ENCODE data around the gene LGI4.
A peak's percentile ranks its signal among the peaks of the same experiment; 100 is the strongest.
"Not testable (repeated sequence)": the region's sequence is repeated elsewhere in the genome, so short reads cannot be mapped to it uniquely, and the experiment has no call there.

LGI4 gene

GRCh38 chr19:35141837-35142605 is 7.2 kb upstream of the LGI4 start:
- DNase-seq (ENCODE audit: low read depth in 2 of 2): no peak

GRCh38 chr19:35140962-35141836 is 6.3 kb upstream of the LGI4 start:
- DNase-seq (ENCODE audit: low read depth in 2 of 2): peak; percentile 92 to 93

GRCh38 chr19:35140207-35140961 is 5.5 kb upstream of the LGI4 start:
- DNase-seq (ENCODE audit: low read depth in 2 of 2): no peak

- DNase-seq (ENCODE audit: low read depth in 2 of 2): no peak
Measured at GRCh38 chr19:35138305-35138892, 3.5 kb upstream of the LGI4 start, which contains the start of gene FXYD1. Gene FXYD1, plus strand, starts transcription at chr19:35138824. Its CDS starts 1,256 bp downstream, at chr19:35140080.

GRCh38 chr19:35136977-35137702 is 2.3 kb upstream of the LGI4 start:
- DNase-seq (ENCODE audit: low read depth in 2 of 2): no peak

- DNase-seq (ENCODE audit: low read depth in 2 of 2): no peak
Measured at GRCh38 chr19:35136231-35136630, 1.4 kb upstream of the LGI4 start.

GRCh38 chr19:35135389-35135909 is 590 bp upstream of the LGI4 start:
- peak in 1 of 2 donors; percentile 46 for DNase-seq (ENCODE audit: low read depth in 2 of 2)

- no peak for DNase-seq (ENCODE audit: low read depth in 2 of 2)
Measured at GRCh38 chr19:35133826-35134225, 1.0 kb downstream of the LGI4 start.

GRCh38 chr19:35132254-35132653 is 2.6 kb downstream of the LGI4 start:
- DNase-seq (ENCODE audit: low read depth in 2 of 2): no peak

GRCh38 chr19:35130761-35131720 is 3.8 kb downstream of the LGI4 start:
- no peak for DNase-seq (ENCODE audit: low read depth in 2 of 2)

- DNase-seq (ENCODE audit: low read depth in 2 of 2): not testable (repeated sequence)
Measured at GRCh38 chr19:35129724-35130274, 5.1 kb downstream of the LGI4 start.

- DNase-seq (ENCODE audit: low read depth in 2 of 2): no peak
Measured at GRCh38 chr19:35128398-35129057, 6.3 kb downstream of the LGI4 start.

- DNase-seq (ENCODE audit: low read depth in 2 of 2): no peak
Measured at GRCh38 chr19:35127871-35128270, 7.0 kb downstream of the LGI4 start.

- no peak for DNase-seq (ENCODE audit: low read depth in 2 of 2)
Measured at GRCh38 chr19:35126624-35126959, 8.3 kb downstream of the LGI4 start.

- DNase-seq (ENCODE audit: low read depth in 2 of 2): no peak
Measured at GRCh38 chr19:35125749-35126623, 8.9 kb downstream of the LGI4 start.

- no peak for DNase-seq (ENCODE audit: low read depth in 2 of 2)
Measured at GRCh38 chr19:35125270-35125717, 9.6 kb downstream of the LGI4 start.

Measured in activated CD8-positive, alpha-beta memory T cell treated with anti-CD3 and anti-CD28 coated beads for 4 hours (primary cell).